Thyroid gland (tissue), 4 donors: ENCODE data around the gene C19orf53. TPM values are rescaled to one million over a fixed set of nuclear protein-coding genes. Genes with fewer than 3 reads are reported as not detected.

Experiments used
- DNase-seq, 2 donors: peaks; one replicate each; pipeline ENCODE4 v3.0.0-alpha.2; 2019
- H3K27ac ChIP-seq, 3 donors: fragments of 200-600 bp; sonication (generic); 1 replicate in 2 of 3; 2 replicates in 1 of 3; pipeline ENCODE4 v1.5.1; 2016 to 2019; ENCODE audit warnings: mild to moderate bottlenecking in 1 of 3, moderate library complexity in 1 of 3
- H3K27me3 ChIP-seq: fragments of 200-600 bp; sonication (generic); one replicate; pipeline ENCODE4 v1.5.1; 2019
- H3K36me3 ChIP-seq, 2 donors: fragments of 200-600 bp; sonication (generic); one replicate each; pipeline ENCODE4 v1.5.1; 2016 to 2019
- H3K4me1 ChIP-seq, 2 donors: fragments of 200-600 bp; sonication (generic); one replicate each; pipeline ENCODE4 v1.5.1; 2017 to 2019
- H3K4me3 ChIP-seq, 3 donors: fragments of 200-600 bp; sonication (generic); replicated peaks in 1 of 3; 1 replicate in 2 of 3; 2 replicates in 1 of 3; pipeline ENCODE4 v1.5.1; 2016; ENCODE audit warnings: mild to moderate bottlenecking in 1 of 3
- H3K9me3 ChIP-seq: fragments of 200-600 bp; sonication (generic); one replicate; pipeline ENCODE4 v1.5.1; 2017
- CTCF ChIP-seq, 6 experiments: fragments of 200-600 bp in 3 of 6; fragments of 450-650 bp in 3 of 6; sonication (generic) in 3 of 6; IDR thresholded peaks; one replicate each; pipeline ENCODE4 v1.5.1; 2016 to 2019; ENCODE audit warnings: antibody characterized with exemption in 6 of 6, mild to moderate bottlenecking in 2 of 6, inconsistent platforms in 1 of 6, moderate library complexity in 1 of 6
- POLR2A ChIP-seq, 2 donors: fragments of 450-650 bp; IDR thresholded peaks; one replicate each; pipeline ENCODE4 v1.6.1; 2017; ENCODE audit warnings: antibody characterized with exemption in 2 of 2, mild to moderate bottlenecking in 2 of 2, moderate library complexity in 1 of 2
- WGBS, 2 donors: methylation state at CpG; one replicate each; pipeline ENCODE4 v1.1.5; 2017; 5-methylcytosine and 5-hydroxymethylcytosine counted together
- intact Hi-C: fragments of 100-400 bp; cut with DNase I; formaldehyde crosslinking; loops from one replicate; pipeline ENCODE4 v1.15.1; 2023
- total RNA-seq, 4 donors: library from RNA; depleted of rRNA; stranded (reverse); fragments of >200 nt; gene quantifications; one replicate each; pipeline ENCODE4 v1.2.3, GENCODE V29; 2016

The C19orf53 gene
- total RNA-seq, 4 donors from 2014 or later: 50.2 to 191 (median 139) TPM

DNA sequence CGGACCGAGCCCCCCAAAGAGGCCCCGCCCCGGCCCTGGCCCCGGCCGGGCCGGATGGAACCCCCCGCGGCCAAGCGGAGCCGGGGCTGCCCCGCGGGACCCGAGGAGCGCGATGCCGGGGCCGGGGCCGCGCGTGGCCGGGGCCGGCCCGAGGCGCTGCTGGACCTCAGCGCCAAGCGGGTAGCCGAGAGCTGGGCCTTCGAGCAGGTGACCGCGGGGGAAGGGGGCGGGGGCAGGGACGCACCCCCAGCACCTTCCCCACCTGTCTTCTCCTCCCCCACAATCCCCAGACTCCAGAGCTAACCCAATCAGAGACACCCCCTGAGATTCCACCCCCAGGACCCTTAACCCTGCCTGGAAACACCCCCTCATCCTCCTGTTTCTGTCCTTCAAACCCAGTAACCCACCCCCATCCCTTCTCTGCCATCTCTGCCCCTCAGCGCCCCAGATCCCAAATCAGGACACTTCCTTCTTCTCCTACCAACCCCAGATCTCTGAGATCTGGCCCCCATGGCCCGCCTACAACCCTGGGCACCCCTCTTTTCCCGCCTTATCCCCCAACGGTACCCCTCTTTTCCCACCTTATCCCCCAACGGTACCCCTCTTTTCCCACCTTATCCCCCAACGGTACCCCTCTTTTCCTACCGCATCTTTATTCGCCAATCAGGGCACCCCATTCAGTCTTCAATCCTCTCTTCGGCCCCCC, 21.5 kb downstream of the C19orf53 start:
- no peaks in the 10 kb centered on the region for H3K9me3 ChIP-seq
- H3K4me1 ChIP-seq: peaks cover 21 to 25% of the 10 kb centered on the region in 2 donors
- H3K4me3 ChIP-seq: peak overlapping the region; percentile 29 to 62 (median 35)
- H3K27ac ChIP-seq: peak overlapping the region; percentile 86 to 97 (median 87)
- TF ChIP-seq CTCF (IDR thresholded peaks at IDR 0.05): no peak
- TF ChIP-seq POLR2A (IDR thresholded peaks at IDR 0.05): no peak
- no peaks in the 10 kb centered on the region for H3K36me3 ChIP-seq
- H3K27me3 ChIP-seq: no peaks in the 10 kb centered on the region
- peak; percentile 53 to 54 for DNase-seq
- WGBS, 2 donors: 4 to 18% methylated on average over 9 to 16 of the region's 42 CpGs
- intact Hi-C loops: loop anchor here (5.0 kb wide), 1 partner anchor 47 kb away; no protein-coding TSS in a partner anchor

DNA sequence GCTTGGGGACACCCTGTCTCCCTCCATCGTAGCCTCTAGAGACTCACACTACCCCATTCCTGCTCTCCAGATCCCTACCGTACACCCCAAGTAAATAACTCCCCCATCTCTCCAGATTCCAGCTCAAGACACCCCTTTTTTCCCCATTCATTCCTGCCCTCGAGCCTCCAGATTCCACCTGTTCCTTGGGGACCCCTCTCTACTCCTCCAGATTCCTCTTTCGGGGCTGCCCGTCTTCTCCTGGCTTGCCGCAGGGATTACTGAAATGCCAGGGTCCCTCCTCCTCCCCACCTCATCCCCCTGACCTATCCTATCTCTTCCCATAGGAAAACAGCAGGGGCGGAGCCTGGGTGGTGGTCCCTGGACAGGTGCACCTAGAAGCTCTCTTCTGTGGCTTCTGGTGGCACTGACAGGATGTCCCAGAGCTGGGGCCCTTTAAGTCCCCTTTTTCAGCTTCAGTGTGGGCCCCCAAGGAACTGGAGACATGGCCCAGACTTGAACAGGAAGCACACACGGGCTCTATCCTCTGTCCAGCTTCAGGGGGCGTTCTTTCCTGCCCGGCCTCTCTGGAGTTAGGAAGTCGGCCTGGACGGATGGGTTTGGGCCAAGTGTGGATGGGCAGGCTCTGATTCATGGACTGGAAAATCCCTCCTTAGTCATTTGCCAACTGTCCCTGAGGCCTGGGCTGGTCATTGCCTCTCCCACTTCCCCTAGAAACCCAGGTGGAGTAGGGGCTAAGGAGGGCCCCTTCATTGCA, 22.2 kb downstream of the C19orf53 start:
- WGBS, 2 donors: 4 to 16% methylated on average over 8 to 10 of the region's 12 CpGs
- Histone ChIP-seq H3K27ac (peak overlapping the region; percentile 86 to 97 (median 87)), H3K4me1 (peaks cover 21 to 25% of the 10 kb centered on the region in 2 donors), H3K36me3 (no peaks in the 10 kb centered on the region), H3K4me3 (peak overlapping the region in 2 of 3 donors; percentile 35 to 62), H3K9me3 (no peaks in the 10 kb centered on the region), H3K27me3 (no peaks in the 10 kb centered on the region)
- TF ChIP-seq POLR2A (IDR thresholded peaks at IDR 0.05) (peak in 1 of 2 donors; percentile 28), CTCF (IDR thresholded peaks at IDR 0.05) (peak in 1 of 6 experiments; percentile 20)
- DNase-seq: peak; percentile 64 to 75
- intact Hi-C loops: loop anchor here (5.0 kb wide), 1 partner anchor 46 kb away; no protein-coding TSS in a partner anchor

DNA sequence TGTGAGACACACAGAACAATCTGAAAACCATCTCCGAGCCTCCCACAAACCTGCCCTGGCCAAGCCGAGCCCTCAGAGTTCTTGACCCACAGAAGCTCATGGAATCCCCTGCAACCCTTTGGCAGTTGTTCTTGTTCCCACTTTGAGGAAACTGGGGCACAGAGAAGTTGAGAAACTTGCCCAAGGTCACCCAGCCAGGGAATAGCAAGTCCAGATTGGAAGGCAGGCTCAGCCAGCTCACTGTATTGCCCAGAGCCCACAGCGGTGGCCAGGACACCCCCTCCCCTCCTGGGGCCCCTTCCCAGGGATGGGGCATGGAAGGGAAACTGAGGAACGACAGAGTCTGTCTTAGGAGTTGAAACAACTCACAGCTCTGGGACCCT, 22.8 kb downstream of the C19orf53 start:
- TF ChIP-seq CTCF (IDR thresholded peaks at IDR 0.05) (no peak), POLR2A (IDR thresholded peaks at IDR 0.05) (no peak)
- DNase-seq: no peak
- intact Hi-C loops: loop anchor here (5.0 kb wide), 1 partner anchor 45 kb away; no protein-coding TSS in a partner anchor
- peak overlapping the region; percentile 86 to 97 (median 87) for H3K27ac ChIP-seq
- peak overlapping the region in 1 of 3 donors; percentile 62 for H3K4me3 ChIP-seq
- peaks cover 21 to 25% of the 10 kb centered on the region in 2 donors for H3K4me1 ChIP-seq
- no peaks in the 10 kb centered on the region for H3K9me3 ChIP-seq
- H3K27me3 ChIP-seq: no peaks in the 10 kb centered on the region
- WGBS, 2 donors: 65 to 68% methylated on average over 4 of the region's 4 CpGs
- H3K36me3 ChIP-seq: no peaks in the 10 kb centered on the region

GRCh38 chr19:13797870-13798269, 23.6 kb downstream of the C19orf53 start:
- Histone ChIP-seq H3K9me3 (no peaks in the 10 kb centered on the region), H3K4me3 (no peak overlapping the region), H3K27ac (peak overlapping the region; percentile 15 to 97 (median 87)), H3K27me3 (no peaks in the 10 kb centered on the region), H3K36me3 (no peaks in the 10 kb centered on the region), H3K4me1 (peaks cover 21 to 25% of the 10 kb centered on the region in 2 donors)
- 43 to 47% methylated on average over 7 of the region's 7 CpGs for WGBS, 2 donors
- peak; percentile 23 to 30 for DNase-seq
- TF ChIP-seq CTCF (IDR thresholded peaks at IDR 0.05): no peak
- TF ChIP-seq POLR2A (IDR thresholded peaks at IDR 0.05): no peak
- intact Hi-C loops: loop anchor here (5.0 kb wide), 1 partner anchor 44 kb away; no protein-coding TSS in a partner anchor
